ENCODE measurements around the gene ZNHIT1. TPM values are rescaled to one million over a fixed set of nuclear protein-coding genes. Genes with fewer than 3 reads are reported as not detected.
A peak's percentile ranks its signal among the peaks of the same experiment; 100 is the strongest.

Gene ZNHIT1
- total and polyA plus RNA-seq, 4 donors = 52.7 to 149 (median 92.4) TPM

- peak overlapping the region in 1 of 2 donors; percentile 96 for H3K9ac ChIP-seq (ENCODE audit: low read depth in 1 of 2, low read length in 2 of 2)
- 33% methylated on average over 32 of the region's 32 CpGs for WGBS
- H3K4me1 ChIP-seq (ENCODE audit: control insufficient read depth in 4 of 4, insufficient read depth in 4 of 4, low read length in 3 of 4) = peaks cover 4 to 24% (median 16%) of the 10 kb centered on the region in 4 donors
- H3K27me3 ChIP-seq (ENCODE audit: control insufficient read depth in 4 of 4, insufficient read depth in 4 of 4, low read length in 3 of 4) = no peaks in the 10 kb centered on the region
- H3K27ac ChIP-seq (ENCODE audit: low read depth in 1 of 2, low read length in 2 of 2) = peak overlapping the region; percentile 98 to 99
- peak overlapping the region; percentile 76 to 95 (median 82) for H3K4me3 ChIP-seq (ENCODE audit: low read depth in 1 of 3, low read length in 3 of 3)
- peaks cover 0 to 8% (median 5%) of the 10 kb centered on the region in 4 donors for H3K36me3 ChIP-seq (ENCODE audit: control insufficient read depth in 4 of 4, insufficient read depth in 3 of 4, low read depth in 1 of 4, low read length in 3 of 4)
- TF ChIP-seq MAX (IDR thresholded peaks at IDR 0.05) (no peak), FOXA2 (IDR thresholded peaks at IDR 0.05) (no peak), ZBTB33 (IDR thresholded peaks at IDR 0.05) (no peak), RAD21 (IDR thresholded peaks at IDR 0.05) (no peak), CTCF (IDR thresholded peaks at IDR 0.05; ENCODE audit: low read depth, low read length, missing input control) (no peak), NR2F2 (IDR thresholded peaks at IDR 0.05) (no peak), RXRA (IDR thresholded peaks at IDR 0.05) (no peak), YY1 (IDR thresholded peaks at IDR 0.05) (peak; percentile 3), TAF1 (conservative IDR thresholded peaks at IDR 0.05) (no peak), JUND (IDR thresholded peaks at IDR 0.05) (no peak), GABPA (IDR thresholded peaks at IDR 0.05 in 1 of 2, conservative IDR thresholded peaks at IDR 0.05 in 1 of 2) (peak in 1 of 2 donors; percentile 10), REST (IDR thresholded peaks at IDR 0.05) (no peak), EGR1 (IDR thresholded peaks at IDR 0.05; ENCODE audit: low read depth in 2 of 2) (no peak), HNF4A (conservative IDR thresholded peaks at IDR 0.05) (no peak), FOXA1 (IDR thresholded peaks at IDR 0.05) (no peak)
- TF ChIP-seq, protein P1, sequence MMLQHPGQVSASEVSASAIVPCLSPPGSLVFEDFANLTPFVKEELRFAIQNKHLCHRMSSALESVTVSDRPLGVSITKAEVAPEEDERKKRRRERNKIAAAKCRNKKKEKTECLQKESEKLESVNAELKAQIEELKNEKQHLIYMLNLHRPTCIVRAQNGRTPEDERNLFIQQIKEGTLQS (IDR thresholded peaks at IDR 0.05) = no peak
- H3K9me3 ChIP-seq (ENCODE audit: control insufficient read depth in 4 of 4, low read length in 3 of 4) = no peaks in the 10 kb centered on the region
- no peak for DNase-seq (ENCODE audit: low spot score)
These were observed 27.2 kb downstream of the ZNHIT1 start for GRCh38 chr7:101245147-101245668.

Data from liver (tissue), 9 donors.